K562 (cell line): ENCODE data around the gene WFIKKN1. TPM values are rescaled to one million over a fixed set of nuclear protein-coding genes. Genes with fewer than 3 reads are reported as not detected.
A peak's percentile ranks its signal among the peaks of the same experiment; 100 is the strongest.

ENCODE experiments used
- ATF4 ChIP-seq: fragments of 450-650 bp; formaldehyde crosslinking; IDR thresholded peaks from 2 replicates; pipeline ENCODE4 v1.4.0; 2022; ENCODE audit warnings: mild to moderate bottlenecking, moderate library complexity
- ATF7 ChIP-seq: fragments of 450-650 bp; IDR thresholded peaks from 2 replicates; pipeline ENCODE4 v1.7.1; 2014; ENCODE audit warnings: mild to moderate bottlenecking, moderate library complexity
- CBX3 ChIP-seq, 2 experiments: IDR thresholded peaks; 1 replicate in 1 of 2; 2 replicates in 1 of 2; pipeline ENCODE4 v1.6.1; 2012; ENCODE audit warnings: inconsistent platforms in 2 of 2, low read length in 2 of 2, borderline replicate concordance in 1 of 2, control low read depth in 1 of 2
- GMEB1 ChIP-seq: fragments of 250-450 bp; sonication (Bioruptor Pico); IDR thresholded peaks from 2 replicates; pipeline ENCODE4 v1.4.0; 2020; ENCODE audit warnings: mild to moderate bottlenecking
- HMGN3 ChIP-seq: IDR thresholded peaks from 2 replicates; pipeline ENCODE4 v1.6.1; 2011; ENCODE audit warnings: borderline replicate concordance, low read depth, mild to moderate bottlenecking, mixed read lengths, low read length; ENCODE audit not compliant: insufficient read length; ENCODE audit errors: extremely low read depth
- MAX ChIP-seq: sonication (generic); formaldehyde crosslinking; IDR thresholded peaks from 2 replicates; pipeline ENCODE4 v1.9.0; 2022; ENCODE audit warnings: mild to moderate bottlenecking, missing genetic modification reagents
- MTA3 ChIP-seq: fragments of 450-650 bp; formaldehyde crosslinking; IDR thresholded peaks from 2 replicates; pipeline ENCODE4 v1.6.1; 2017; ENCODE audit warnings: mild to moderate bottlenecking, borderline replicate concordance
- SPI1 ChIP-seq: IDR thresholded peaks from 2 replicates; pipeline ENCODE4 v1.6.1; 2011; ENCODE audit warnings: low read depth, low read length, control low read depth, borderline replicate concordance
- SREBF2 ChIP-seq: sonication (generic); formaldehyde crosslinking; IDR thresholded peaks from 2 replicates; pipeline ENCODE4 v1.4.0; 2020; ENCODE audit warnings: mild to moderate bottlenecking, missing genetic modification reagents
- ZBTB1 ChIP-seq: sonication (generic); formaldehyde crosslinking; IDR thresholded peaks from 2 replicates; pipeline ENCODE4 v1.8.1; 2023; ENCODE audit warnings: missing genetic modification reagents, low read depth, mild to moderate bottlenecking, borderline replicate concordance
- ZNF583 ChIP-seq: fragments of 250-450 bp; sonication (Bioruptor Pico); IDR thresholded peaks from 2 replicates; pipeline ENCODE4 v1.4.0; 2020
- polyA plus RNA-seq, 8 experiments: library from polyadenylated mRNA; depleted of rRNA in 4 of 8; stranded (reverse) in 5 of 8; unstranded in 3 of 8; fragments of >200 nt; fragmentation: Nextera tagmentation in 2 of 8; fragmentation: Illumina TruSeq in 1 of 8; extraction: Ambion mirVana in 2 of 8; extraction: Trizol in 1 of 8; gene quantifications; 2 replicates each; pipeline versions ENCODE4 v1.2.1 to v1.2.3, GENCODE V29; 2011 to 2014; ENCODE audit warnings: inconsistent platforms in 1 of 8, missing spikeins in 1 of 8
- total RNA-seq, 7 experiments: library from RNA; depleted of rRNA in 6 of 7; stranded (reverse); fragments of >200 nt in 6 of 7; fragmentation: Illumina TruSeq in 2 of 7; extraction: Trizol in 2 of 7; gene quantifications; 2 replicates each; pipeline versions ENCODE4 v1.2.1 to v1.2.3, GENCODE V29; 2011 to 2021; ENCODE audit warnings: low replicate concordance in 1 of 7
- TF ChIP-seq, protein P1 (sequence below): sonication (generic); formaldehyde crosslinking; IDR thresholded peaks from 2 replicates; pipeline ENCODE4 v1.8.1; 2023; ENCODE audit warnings: mild to moderate bottlenecking, missing genetic modification reagents
- TF ChIP-seq, protein P2 (sequence below), 2 experiments: fragments of 450-650 bp in 1 of 2; sonication (generic) in 1 of 2; formaldehyde crosslinking in 1 of 2; IDR thresholded peaks; 2 replicates each; pipeline versions ENCODE4 v1.7.1 to v1.9.0; 2016 to 2022; ENCODE audit warnings: inconsistent platforms in 1 of 2, mild to moderate bottlenecking in 1 of 2, missing genetic modification reagents in 1 of 2

Gene WFIKKN1
- total and polyA plus RNA-seq, 9 of the 15 experiments (the other 6 are each of a cell fraction or from before 2014, with no cell fraction given) = 0.14 to 1.1 (median 0.50) TPM; not detected in 4

- TF ChIP-seq, protein P1, sequence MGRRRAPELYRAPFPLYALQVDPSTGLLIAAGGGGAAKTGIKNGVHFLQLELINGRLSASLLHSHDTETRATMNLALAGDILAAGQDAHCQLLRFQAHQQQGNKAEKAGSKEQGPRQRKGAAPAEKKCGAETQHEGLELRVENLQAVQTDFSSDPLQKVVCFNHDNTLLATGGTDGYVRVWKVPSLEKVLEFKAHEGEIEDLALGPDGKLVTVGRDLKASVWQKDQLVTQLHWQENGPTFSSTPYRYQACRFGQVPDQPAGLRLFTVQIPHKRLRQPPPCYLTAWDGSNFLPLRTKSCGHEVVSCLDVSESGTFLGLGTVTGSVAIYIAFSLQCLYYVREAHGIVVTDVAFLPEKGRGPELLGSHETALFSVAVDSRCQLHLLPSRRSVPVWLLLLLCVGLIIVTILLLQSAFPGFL (CRISPR knock-in tag) = no peak
- TF ChIP-seq MTA3 (peak; percentile 77), ZBTB1 (CRISPR knock-in tag) (peak; percentile 45; the same call in 1 of the 2 replicates), GMEB1 (peak; percentile 65), SPI1 (peak; percentile 88), CBX3 (IDR thresholded peaks at IDR 0.05; ENCODE audit: borderline replicate concordance in 1 of 2, low read length in 2 of 2) (no peak), MAX (peak; percentile 55), SREBF2 (CRISPR knock-in tag) (no peak), ZNF583 (CRISPR knock-in tag) (peak; percentile 48; the same call in 1 of the 2 replicates), ATF7 (peak; percentile 82; the same call in 1 of the 2 replicates), ATF4 (CRISPR knock-in tag) (0 out of 2 replicates have a peak, but pooled peaks have one; percentile 15), HMGN3 (peak; percentile 73)
- TF ChIP-seq, protein P2, sequence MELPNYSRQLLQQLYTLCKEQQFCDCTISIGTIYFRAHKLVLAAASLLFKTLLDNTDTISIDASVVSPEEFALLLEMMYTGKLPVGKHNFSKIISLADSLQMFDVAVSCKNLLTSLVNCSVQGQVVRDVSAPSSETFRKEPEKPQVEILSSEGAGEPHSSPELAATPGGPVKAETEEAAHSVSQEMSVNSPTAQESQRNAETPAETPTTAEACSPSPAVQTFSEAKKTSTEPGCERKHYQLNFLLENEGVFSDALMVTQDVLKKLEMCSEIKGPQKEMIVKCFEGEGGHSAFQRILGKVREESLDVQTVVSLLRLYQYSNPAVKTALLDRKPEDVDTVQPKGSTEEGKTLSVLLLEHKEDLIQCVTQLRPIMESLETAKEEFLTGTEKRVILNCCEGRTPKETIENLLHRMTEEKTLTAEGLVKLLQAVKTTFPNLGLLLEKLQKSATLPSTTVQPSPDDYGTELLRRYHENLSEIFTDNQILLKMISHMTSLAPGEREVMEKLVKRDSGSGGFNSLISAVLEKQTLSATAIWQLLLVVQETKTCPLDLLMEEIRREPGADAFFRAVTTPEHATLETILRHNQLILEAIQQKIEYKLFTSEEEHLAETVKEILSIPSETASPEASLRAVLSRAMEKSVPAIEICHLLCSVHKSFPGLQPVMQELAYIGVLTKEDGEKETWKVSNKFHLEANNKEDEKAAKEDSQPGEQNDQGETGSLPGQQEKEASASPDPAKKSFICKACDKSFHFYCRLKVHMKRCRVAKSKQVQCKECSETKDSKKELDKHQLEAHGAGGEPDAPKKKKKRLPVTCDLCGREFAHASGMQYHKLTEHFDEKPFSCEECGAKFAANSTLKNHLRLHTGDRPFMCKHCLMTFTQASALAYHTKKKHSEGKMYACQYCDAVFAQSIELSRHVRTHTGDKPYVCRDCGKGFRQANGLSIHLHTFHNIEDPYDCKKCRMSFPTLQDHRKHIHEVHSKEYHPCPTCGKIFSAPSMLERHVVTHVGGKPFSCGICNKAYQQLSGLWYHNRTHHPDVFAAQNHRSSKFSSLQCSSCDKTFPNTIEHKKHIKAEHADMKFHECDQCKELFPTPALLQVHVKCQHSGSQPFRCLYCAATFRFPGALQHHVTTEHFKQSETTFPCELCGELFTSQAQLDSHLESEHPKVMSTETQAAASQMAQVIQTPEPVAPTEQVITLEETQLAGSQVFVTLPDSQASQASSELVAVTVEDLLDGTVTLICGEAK (IDR thresholded peaks at IDR 0.05) = peak; percentile 98
- TF ChIP-seq, protein P2 (CRISPR knock-in tag; IDR thresholded peaks at IDR 0.05) = no peak
These were observed 41.7 kb upstream of the WFIKKN1 start (continued) for GRCh38 chr16:588889-589657.
